ENCODE results near the gene NCF1.
"Not testable (repeated sequence)": the region's sequence is repeated elsewhere in the genome, so short reads cannot be mapped to it uniquely, and the experiment has no call there.

NCF1 gene

GRCh38 chr7:74773760-74774750 lies at the start of gene NCF1:
NCF1 (plus strand) TSS chr7:74774011; CDS start chr7:74774032, 21 bp downstream.
- not testable (repeated sequence) for H3K9me3 Mint-ChIP-seq, H3K27ac Mint-ChIP-seq

GRCh38 chr7:74725840-74726239 lies 48.0 kb upstream of the NCF1 start:
- no peaks in the 10 kb centered on the region for H3K4me1 Mint-ChIP-seq (ENCODE audit: low read depth)
- H3K27me3 Mint-ChIP-seq (ENCODE audit: low read depth) = no peaks in the 10 kb centered on the region
- H3K4me3 Mint-ChIP-seq = no peak overlapping the region
- no peak for DNase-seq (ENCODE audit: low spot score)
- H3K36me3 Mint-ChIP-seq (ENCODE audit: low read depth) = peaks cover 18% of the 10 kb centered on the region
- no peaks in the 10 kb centered on the region for H3K9me3 Mint-ChIP-seq
- no peak overlapping the region for H3K27ac Mint-ChIP-seq

More at GRCh38 chr7:74773760-74774750, at the start of gene NCF1:
- not testable (repeated sequence) for H3K4me1 Mint-ChIP-seq (ENCODE audit: low read depth); H3K4me3 Mint-ChIP-seq; H3K27me3 Mint-ChIP-seq (ENCODE audit: low read depth); DNase-seq (ENCODE audit: low spot score); H3K36me3 Mint-ChIP-seq (ENCODE audit: low read depth)

GRCh38 chr7:74726309-74727101 lies 47.3 kb upstream of the NCF1 start:
- Mint-ChIP-seq H3K27ac (no peak overlapping the region), H3K36me3 (ENCODE audit: low read depth) (peaks cover 20% of the 10 kb centered on the region), H3K9me3 (no peaks in the 10 kb centered on the region), H3K4me1 (ENCODE audit: low read depth) (no peaks in the 10 kb centered on the region), H3K4me3 (no peak overlapping the region), H3K27me3 (ENCODE audit: low read depth) (no peaks in the 10 kb centered on the region)
- no peak for DNase-seq (ENCODE audit: low spot score)

GRCh38 chr7:74728686-74729085 lies 45.1 kb upstream of the NCF1 start:
- peaks cover 11% of the 10 kb centered on the region for H3K36me3 Mint-ChIP-seq (ENCODE audit: low read depth)
- not testable (repeated sequence) for H3K9me3 Mint-ChIP-seq; H3K27ac Mint-ChIP-seq; H3K4me1 Mint-ChIP-seq (ENCODE audit: low read depth); H3K4me3 Mint-ChIP-seq; DNase-seq (ENCODE audit: low spot score); H3K27me3 Mint-ChIP-seq (ENCODE audit: low read depth)

GRCh38 chr7:74730186-74730585 lies 43.6 kb upstream of the NCF1 start:
- H3K9me3 Mint-ChIP-seq; H3K4me3 Mint-ChIP-seq; H3K4me1 Mint-ChIP-seq (ENCODE audit: low read depth); H3K36me3 Mint-ChIP-seq (ENCODE audit: low read depth); H3K27ac Mint-ChIP-seq; H3K27me3 Mint-ChIP-seq (ENCODE audit: low read depth); DNase-seq (ENCODE audit: low spot score): not testable (repeated sequence)

GRCh38 chr7:74739974-74740703 lies 33.7 kb upstream of the NCF1 start:
- not testable (repeated sequence) for H3K27me3 Mint-ChIP-seq (ENCODE audit: low read depth); H3K9me3 Mint-ChIP-seq; H3K4me3 Mint-ChIP-seq; H3K4me1 Mint-ChIP-seq (ENCODE audit: low read depth); H3K36me3 Mint-ChIP-seq (ENCODE audit: low read depth); H3K27ac Mint-ChIP-seq; DNase-seq (ENCODE audit: low spot score)

GRCh38 chr7:74743936-74744557 lies 29.8 kb upstream of the NCF1 start:
- H3K27ac Mint-ChIP-seq; H3K9me3 Mint-ChIP-seq; H3K4me3 Mint-ChIP-seq; H3K36me3 Mint-ChIP-seq (ENCODE audit: low read depth); H3K4me1 Mint-ChIP-seq (ENCODE audit: low read depth); H3K27me3 Mint-ChIP-seq (ENCODE audit: low read depth); DNase-seq (ENCODE audit: low spot score): not testable (repeated sequence)

- not testable (repeated sequence) for DNase-seq (ENCODE audit: low spot score); H3K27me3 Mint-ChIP-seq (ENCODE audit: low read depth); H3K9me3 Mint-ChIP-seq; H3K27ac Mint-ChIP-seq; H3K4me1 Mint-ChIP-seq (ENCODE audit: low read depth); H3K36me3 Mint-ChIP-seq (ENCODE audit: low read depth); H3K4me3 Mint-ChIP-seq
Observed at GRCh38 chr7:74753921-74754482, 19.8 kb upstream of the NCF1 start.

GRCh38 chr7:74756673-74757072 lies 17.1 kb upstream of the NCF1 start:
- DNase-seq (ENCODE audit: low spot score); H3K27me3 Mint-ChIP-seq (ENCODE audit: low read depth); H3K4me3 Mint-ChIP-seq; H3K4me1 Mint-ChIP-seq (ENCODE audit: low read depth); H3K9me3 Mint-ChIP-seq; H3K27ac Mint-ChIP-seq; H3K36me3 Mint-ChIP-seq (ENCODE audit: low read depth): not testable (repeated sequence)

- not testable (repeated sequence) for H3K36me3 Mint-ChIP-seq (ENCODE audit: low read depth); H3K9me3 Mint-ChIP-seq; H3K27me3 Mint-ChIP-seq (ENCODE audit: low read depth)
Observed at GRCh38 chr7:74758268-74758667, 15.5 kb upstream of the NCF1 start.

GRCh38 chr7:74758982-74759381 lies 14.8 kb upstream of the NCF1 start:
- not testable (repeated sequence) for H3K36me3 Mint-ChIP-seq (ENCODE audit: low read depth); H3K9me3 Mint-ChIP-seq; DNase-seq (ENCODE audit: low spot score); H3K27me3 Mint-ChIP-seq (ENCODE audit: low read depth); H3K27ac Mint-ChIP-seq; H3K4me1 Mint-ChIP-seq (ENCODE audit: low read depth); H3K4me3 Mint-ChIP-seq

More at GRCh38 chr7:74758268-74758667, 15.5 kb upstream of the NCF1 start:
- not testable (repeated sequence) for H3K27ac Mint-ChIP-seq; H3K4me1 Mint-ChIP-seq (ENCODE audit: low read depth); H3K4me3 Mint-ChIP-seq; DNase-seq (ENCODE audit: low spot score)

GRCh38 chr7:74765205-74765918 lies 8.4 kb upstream of the NCF1 start:
- H3K4me3 Mint-ChIP-seq; H3K27ac Mint-ChIP-seq; H3K9me3 Mint-ChIP-seq; H3K4me1 Mint-ChIP-seq (ENCODE audit: low read depth); DNase-seq (ENCODE audit: low spot score); H3K27me3 Mint-ChIP-seq (ENCODE audit: low read depth); H3K36me3 Mint-ChIP-seq (ENCODE audit: low read depth): not testable (repeated sequence)

- H3K27me3 Mint-ChIP-seq (ENCODE audit: low read depth) = not testable (repeated sequence)
Observed at GRCh38 chr7:74766509-74766908, 7.3 kb upstream of the NCF1 start.

More at GRCh38 chr7:74766509-74766908, 7.3 kb upstream of the NCF1 start:
- not testable (repeated sequence) for H3K4me3 Mint-ChIP-seq; H3K36me3 Mint-ChIP-seq (ENCODE audit: low read depth); H3K4me1 Mint-ChIP-seq (ENCODE audit: low read depth); H3K27ac Mint-ChIP-seq; DNase-seq (ENCODE audit: low spot score); H3K9me3 Mint-ChIP-seq
